Amniotic epithelial cell (primary cell): ENCODE data around the gene SLC23A3.
A peak's percentile ranks its signal among the peaks of the same experiment; 100 is the strongest.
"Not testable (repeated sequence)": the region's sequence is repeated elsewhere in the genome, so short reads cannot be mapped to it uniquely, and the experiment has no call there.

Source experiments
- DNase-seq: peaks from one replicate; pipeline ENCODE4 v3.0.0-alpha.2; 2010; ENCODE audit warnings: low read depth

The SLC23A3 gene

DNA sequence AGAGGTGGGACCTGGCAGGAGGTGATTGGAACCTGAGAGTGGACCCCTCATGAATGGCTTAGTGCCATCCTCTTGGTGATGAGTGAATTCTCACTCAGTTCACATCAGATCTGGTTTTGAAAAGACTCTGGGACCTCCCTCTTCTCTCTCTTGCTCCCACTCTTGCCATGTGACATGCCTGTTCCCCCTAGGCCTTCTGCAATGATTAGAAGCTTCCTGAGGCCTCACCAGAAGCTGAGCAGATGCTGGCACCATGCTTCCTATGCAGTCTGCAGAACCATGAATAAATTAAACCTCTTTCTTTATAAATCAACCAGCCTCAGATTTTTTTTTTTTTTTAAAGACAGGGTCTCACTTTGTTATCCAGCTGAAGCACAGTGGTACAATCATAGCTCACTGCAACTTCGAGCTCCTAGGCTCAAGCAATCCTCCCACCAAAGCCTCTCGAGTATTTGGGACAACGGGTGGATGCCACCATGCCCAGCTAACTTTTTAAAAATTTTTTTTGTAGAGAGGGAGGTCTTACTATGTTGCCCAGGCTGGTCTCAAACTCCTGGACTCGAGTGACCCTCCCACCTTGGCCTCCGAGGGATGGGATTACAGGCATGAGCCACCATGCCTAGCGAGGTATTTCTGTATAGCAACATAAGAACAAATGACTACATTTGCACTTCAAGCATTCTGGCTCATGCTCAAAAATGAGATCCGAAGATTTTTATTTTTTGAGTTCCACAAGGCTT, 34.8 kb upstream of the SLC23A3 start:
- no peak for DNase-seq

DNA sequence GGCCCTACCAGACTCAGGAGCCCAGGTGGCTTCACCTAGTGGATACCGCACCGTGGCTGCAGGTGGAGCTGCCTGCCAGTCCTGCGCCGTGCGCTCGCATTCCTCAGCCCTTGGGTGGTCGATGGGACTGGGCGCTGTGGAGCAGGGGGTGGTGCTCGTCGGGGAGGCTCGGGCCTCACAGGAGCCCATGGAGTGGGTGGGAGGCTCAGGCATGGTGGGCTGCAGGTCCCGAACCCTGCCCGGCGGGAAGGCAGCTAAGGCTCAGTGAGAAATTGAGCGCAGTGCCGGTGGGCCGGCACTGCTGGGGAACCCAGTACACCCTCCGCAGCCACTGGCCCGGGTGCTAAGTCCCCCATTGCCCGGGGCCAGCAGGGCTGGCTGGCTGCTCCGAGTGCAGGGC, 31.5 kb upstream of the SLC23A3 start:
- not testable (repeated sequence) for DNase-seq

- DNase-seq = not testable (repeated sequence)
These were observed 30.9 kb upstream of the SLC23A3 start for GRCh38 chr2:219200502-219201326.

GRCh38 chr2:219199470-219200211, 29.8 kb upstream of the SLC23A3 start:
- DNase-seq = no peak

DNA sequence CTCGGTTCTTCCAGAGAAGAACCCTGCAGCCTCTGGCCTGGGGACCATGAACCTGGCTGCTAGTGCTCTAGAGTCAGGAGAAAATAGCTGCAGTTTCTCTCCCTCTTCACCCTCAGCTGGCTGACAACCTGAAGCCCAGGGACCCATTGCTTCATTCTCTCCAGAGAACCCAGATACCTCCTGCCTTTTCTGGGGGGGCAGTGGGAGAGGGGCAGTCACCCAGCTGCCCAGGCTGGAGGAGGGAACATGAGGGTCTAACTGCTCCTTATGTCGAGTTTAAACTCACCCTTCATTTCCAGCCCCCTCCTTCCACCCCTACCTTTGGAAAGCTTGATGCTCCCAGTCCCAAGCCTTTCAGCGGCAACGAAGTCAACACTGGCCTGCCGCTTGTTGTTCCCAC, 29.1 kb upstream of the SLC23A3 start:
- no peak for DNase-seq

DNA sequence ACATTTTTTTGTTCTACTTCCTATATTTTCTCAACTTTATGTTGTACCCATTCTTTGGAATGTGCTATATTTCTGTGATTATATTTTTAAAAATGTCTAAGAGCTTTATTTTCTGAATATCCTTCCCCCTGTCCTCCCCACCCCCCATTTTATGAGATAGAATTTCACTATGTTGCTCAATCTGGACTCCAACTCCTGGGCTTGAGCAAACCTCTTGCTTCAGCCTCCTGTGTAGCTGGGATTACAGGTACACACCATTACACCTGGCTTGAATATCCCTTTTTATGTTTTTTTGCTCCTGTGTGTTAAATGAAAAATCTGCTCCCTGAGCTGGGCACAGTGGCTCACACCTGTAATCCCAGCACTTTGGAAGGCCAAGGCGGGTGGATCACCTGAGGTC, 27.6 kb upstream of the SLC23A3 start:
- DNase-seq = no peak

GRCh38 chr2:219186754-219187456, 17.1 kb upstream of the SLC23A3 start:
- no peak for DNase-seq

GRCh38 chr2:219184121-219184520, 14.3 kb upstream of the SLC23A3 start:
- no peak for DNase-seq

GRCh38 chr2:219183151-219183772, 13.4 kb upstream of the SLC23A3 start:
- DNase-seq = no peak

DNA sequence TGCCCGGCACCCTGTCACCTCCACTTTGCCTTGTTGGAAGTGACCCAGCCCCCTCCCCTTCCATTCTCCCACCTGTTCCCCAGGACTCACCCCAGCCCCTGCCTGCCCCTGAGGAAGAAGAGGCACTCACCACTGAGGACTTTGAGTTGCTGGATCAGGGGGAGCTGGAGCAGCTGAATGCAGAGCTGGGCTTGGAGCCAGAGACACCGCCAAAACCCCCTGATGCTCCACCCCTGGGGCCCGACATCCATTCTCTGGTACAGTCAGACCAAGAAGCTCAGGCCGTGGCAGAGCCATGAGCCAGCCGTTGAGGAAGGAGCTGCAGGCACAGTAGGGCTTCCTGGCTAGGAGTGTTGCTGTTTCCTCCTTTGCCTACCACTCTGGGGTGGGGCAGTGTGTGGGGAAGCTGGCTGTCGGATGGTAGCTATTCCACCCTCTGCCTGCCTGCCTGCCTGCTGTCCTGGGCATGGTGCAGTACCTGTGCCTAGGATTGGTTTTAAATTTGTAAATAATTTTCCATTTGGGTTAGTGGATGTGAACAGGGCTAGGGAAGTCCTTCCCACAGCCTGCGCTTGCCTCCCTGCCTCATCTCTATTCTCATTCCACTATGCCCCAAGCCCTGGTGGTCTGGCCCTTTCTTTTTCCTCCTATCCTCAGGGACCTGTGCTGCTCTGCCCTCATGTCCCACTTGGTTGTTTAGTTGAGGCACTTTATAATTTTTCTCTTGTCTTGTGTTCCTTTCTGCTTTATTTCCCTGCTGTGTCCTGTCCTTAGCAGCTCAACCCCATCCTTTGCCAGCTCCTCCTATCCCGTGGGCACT, 12.7 kb upstream of the SLC23A3 start:
- no peak for DNase-seq

GRCh38 chr2:219181531-219181930, 11.7 kb upstream of the SLC23A3 start:
- no peak for DNase-seq

DNA sequence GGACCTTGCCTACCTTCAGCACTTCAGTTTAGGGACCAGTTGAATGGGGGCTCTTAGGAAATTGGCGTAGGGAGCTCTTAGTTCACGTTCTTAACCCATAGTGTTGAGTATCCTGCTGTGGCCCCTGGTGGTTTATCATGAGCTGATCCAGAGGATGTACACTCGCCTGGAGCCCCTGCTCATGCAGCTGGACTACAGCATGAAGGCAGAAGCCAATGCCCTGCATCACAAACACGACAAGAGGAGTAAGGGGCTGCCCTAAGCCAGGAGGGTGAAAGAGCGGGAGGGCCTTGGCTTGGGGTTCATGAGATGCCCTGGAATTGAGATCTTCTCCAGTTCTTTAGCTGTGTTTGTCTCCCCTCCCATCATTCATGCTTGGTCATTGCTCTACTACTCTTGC, 11.1 kb upstream of the SLC23A3 start:
- no peak for DNase-seq

DNA sequence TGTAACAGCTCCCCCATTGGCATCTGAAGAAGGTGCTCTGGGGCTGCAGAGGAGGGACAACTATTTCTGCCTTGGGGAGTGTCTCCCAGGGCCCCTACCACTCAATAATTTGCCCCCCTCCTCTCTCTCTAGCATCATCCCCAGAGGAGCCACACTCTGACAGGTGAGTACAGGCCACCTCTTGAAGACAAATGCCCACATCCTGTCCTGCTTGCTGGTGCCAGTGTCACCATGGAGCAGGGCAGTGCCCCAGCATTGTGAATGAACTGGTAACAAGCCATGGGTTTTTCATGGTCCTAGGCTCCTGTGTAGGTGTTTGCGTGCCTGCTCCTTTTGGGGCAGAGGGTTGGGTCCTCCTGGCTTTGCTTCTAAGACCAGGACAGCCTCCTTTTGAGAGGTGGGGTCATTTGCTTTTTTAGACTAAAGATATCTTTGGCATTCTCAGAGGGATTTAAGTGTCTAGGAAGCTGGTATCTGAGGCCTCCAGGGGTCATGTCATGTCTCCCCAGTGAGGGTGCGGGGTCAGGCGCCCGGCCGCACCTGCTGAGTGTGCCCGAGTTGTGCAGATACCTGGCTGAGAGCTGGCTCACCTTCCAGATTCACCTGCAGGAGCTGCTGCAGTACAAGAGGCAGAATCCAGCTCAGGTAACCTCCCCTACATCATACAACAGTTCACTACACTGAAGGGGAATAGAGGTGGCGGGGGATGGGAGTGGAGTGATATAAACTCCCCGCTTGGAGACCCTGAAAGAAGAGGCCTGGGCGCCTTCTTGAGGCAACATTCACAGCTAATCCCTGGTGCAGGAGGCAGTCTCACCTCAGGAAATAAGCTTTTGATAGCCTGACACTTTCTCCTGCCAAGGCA, 10.0 kb upstream of the SLC23A3 start:
- no peak for DNase-seq

GRCh38 chr2:219178377-219179175, 8.7 kb upstream of the SLC23A3 start:
- no peak for DNase-seq

DNA sequence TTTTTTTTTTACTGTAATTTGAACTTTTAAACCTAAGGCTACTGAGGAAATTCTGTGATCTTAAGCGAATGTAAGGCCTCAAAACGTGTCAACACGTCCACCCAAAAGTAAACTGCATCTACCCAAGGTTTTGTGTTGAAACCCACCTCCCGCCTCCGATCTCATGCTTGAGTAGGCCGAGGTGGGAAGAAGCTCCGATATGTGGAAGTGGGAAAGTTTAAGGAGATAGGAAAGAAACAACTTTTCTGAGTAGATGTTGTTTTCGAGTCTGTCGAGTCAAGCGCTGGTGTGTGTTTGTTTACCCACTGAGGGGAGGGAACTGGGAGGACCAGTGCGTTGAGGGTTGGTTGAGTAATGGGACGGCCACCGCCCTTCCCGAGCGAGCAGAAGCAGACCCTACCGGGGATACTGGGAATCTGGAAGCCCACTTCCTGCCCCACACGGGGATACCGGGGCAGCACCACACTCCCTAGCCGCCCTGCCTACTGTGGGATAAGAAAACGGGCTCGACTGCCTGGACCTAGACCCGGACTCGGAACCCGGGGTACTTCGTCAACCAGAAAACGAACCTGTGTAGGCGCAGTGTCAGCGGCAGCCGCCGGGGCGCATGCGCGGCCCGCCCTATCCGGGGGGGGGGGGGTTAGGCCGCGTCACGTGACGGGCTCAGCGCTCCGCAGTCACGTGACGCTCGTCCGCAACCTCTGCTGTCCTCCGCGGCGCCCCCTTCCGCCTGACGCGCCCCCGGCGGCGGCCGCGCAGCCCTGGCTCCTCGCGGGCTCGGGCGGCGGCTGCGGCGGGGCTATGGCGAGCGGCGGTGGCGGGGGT, 7.9 kb upstream of the SLC23A3 start, which contains the start of gene RETREG2:
RETREG2 (plus strand) TSS at position 724 of the 825 bp plus-strand sequence; CDS start at position 802, 78 bp downstream.
- DNase-seq = peak; percentile 93

GRCh38 chr2:219176818-219177551, 7.2 kb upstream of the SLC23A3 start, which contains the start of gene CNPPD1:
Gene CNPPD1, minus strand, starts transcription at chr2:219176925. Its CDS starts 97 bp downstream, at chr2:219176828.
- DNase-seq = peak; percentile 66
